NCI-H1092 (cell line): ENCODE data around the gene CTTN.

Experiments used
- DNase-seq: peaks from one replicate; lab custom pipeline; 2025; lab: John Stamatoyannopoulos, UW

Gene CTTN

GRCh38 chr11:70409871-70410270 lies 11.5 kb downstream of the CTTN start:
- no peak for DNase-seq

GRCh38 chr11:70410276-70411205 lies 12.2 kb downstream of the CTTN start:
- no peak for DNase-seq

GRCh38 chr11:70411713-70412452 lies 13.6 kb downstream of the CTTN start:
- no peak for DNase-seq

- DNase-seq: no peak
Measured at GRCh38 chr11:70413151-70413550, 14.8 kb downstream of the CTTN start.

GRCh38 chr11:70414341-70415100 lies 16.2 kb downstream of the CTTN start:
- DNase-seq: no peak

GRCh38 chr11:70415191-70415590 lies 16.9 kb downstream of the CTTN start:
- no peak for DNase-seq

- DNase-seq: no peak
Measured at GRCh38 chr11:70415642-70416395, 17.5 kb downstream of the CTTN start.

GRCh38 chr11:70416881-70417280 lies 18.6 kb downstream of the CTTN start:
- no peak for DNase-seq

- DNase-seq: no peak
Measured at GRCh38 chr11:70418130-70418529, 19.8 kb downstream of the CTTN start.

GRCh38 chr11:70419307-70420007 lies 21.1 kb downstream of the CTTN start:
- DNase-seq: no peak

GRCh38 chr11:70420008-70420464 lies 21.7 kb downstream of the CTTN start:
- no peak for DNase-seq

GRCh38 chr11:70420496-70420895 lies 22.2 kb downstream of the CTTN start:
- no peak for DNase-seq

GRCh38 chr11:70421123-70421522 lies 22.8 kb downstream of the CTTN start:
- no peak for DNase-seq

GRCh38 chr11:70422692-70423522 lies 24.6 kb downstream of the CTTN start:
- no peak for DNase-seq

GRCh38 chr11:70423523-70424505 lies 25.5 kb downstream of the CTTN start:
- DNase-seq: no peak

- DNase-seq: no peak
Measured at GRCh38 chr11:70424765-70425344, 26.5 kb downstream of the CTTN start.

- DNase-seq: no peak
Measured at GRCh38 chr11:70427436-70427835, 29.1 kb downstream of the CTTN start.

- no peak for DNase-seq
Measured at GRCh38 chr11:70428701-70429427, 30.5 kb downstream of the CTTN start.
